ENCODE data around the gene CD84.

- TF ChIP-seq CTCF (conservative IDR thresholded peaks at IDR 0.05; ENCODE audit: low read depth, low read length) (no peak), EZH2 (IDR thresholded peaks at IDR 0.05; ENCODE audit: borderline replicate concordance, low read depth, low read length, poor library complexity, severe bottlenecking) (no peak)
Observed at GRCh38 chr1:160549665-160550006, 29.7 kb downstream of the CD84 start.
